K562 (cell line): ENCODE measurements around the gene KNCN. TPM values are rescaled to one million over a fixed set of nuclear protein-coding genes. Genes with fewer than 3 reads are reported as not detected.

ENCODE experiments used
- ATF7 ChIP-seq: fragments of 450-650 bp; IDR thresholded peaks from 2 replicates; pipeline ENCODE4 v1.7.1; 2014; ENCODE audit warnings: mild to moderate bottlenecking, moderate library complexity
- BCOR ChIP-seq: fragments of 450-650 bp; IDR thresholded peaks from 2 replicates; pipeline ENCODE4 v1.6.1; 2016
- BMI1 ChIP-seq: fragments of 150-350 bp; IDR thresholded peaks from 2 replicates; pipeline ENCODE4 v1.6.1; 2014; ENCODE audit warnings: low read length
- CEBPG ChIP-seq, 3 experiments: fragments of 200-800 bp in 1 of 3; sonication (Bioruptor generic) in 1 of 3; sonication (generic) in 1 of 3; formaldehyde crosslinking in 1 of 3; IDR thresholded peaks in 2 of 3; conservative IDR thresholded peaks in 1 of 3; 2 replicates each; pipeline versions ENCODE4 v1.6.1 to v1.8.0; 2016 to 2022; ENCODE audit warnings: missing compliant biosample characterization in 2 of 3, missing genetic modification characterization in 2 of 3, mild to moderate bottlenecking in 1 of 3, missing genetic modification reagents in 1 of 3
- DEAF1 ChIP-seq: fragments of 450-650 bp; formaldehyde crosslinking; IDR thresholded peaks from 2 replicates; pipeline ENCODE4 v1.4.0; 2020; ENCODE audit warnings: mild to moderate bottlenecking, moderate library complexity
- ETV5 ChIP-seq: sonication (generic); formaldehyde crosslinking; IDR thresholded peaks from 2 replicates; pipeline ENCODE4 v1.4.0; 2020; ENCODE audit warnings: low read depth, mild to moderate bottlenecking, missing genetic modification reagents
- HNRNPLL ChIP-seq: fragments of 200-400 bp; formaldehyde crosslinking; IDR thresholded peaks from 2 replicates; pipeline ENCODE4 v1.6.1; 2017; ENCODE audit warnings: low read length, low read depth, mild to moderate bottlenecking; ENCODE audit not compliant: poor library complexity, severe bottlenecking
- KLF10 ChIP-seq: fragments of 250-450 bp; sonication (Bioruptor Pico); IDR thresholded peaks from 2 replicates; pipeline ENCODE4 v1.6.1; 2021; ENCODE audit warnings: matching md5 sums
- MTA2 ChIP-seq: fragments of 450-650 bp; IDR thresholded peaks from 2 replicates; pipeline ENCODE4 v1.6.1; 2016; ENCODE audit warnings: low read depth
- PML ChIP-seq: IDR thresholded peaks from 2 replicates; pipeline ENCODE4 v1.6.1; 2012; ENCODE audit warnings: low read length, inconsistent platforms
- RBBP5 ChIP-seq: fragments of 200-600 bp; sonication (generic); IDR thresholded peaks from 2 replicates; pipeline ENCODE4 v1.6.1; 2012; ENCODE audit warnings: borderline replicate concordance, mild to moderate bottlenecking, low read length, control low read depth, inconsistent platforms; ENCODE audit not compliant: insufficient read depth, poor library complexity, severe bottlenecking
- SAFB2 ChIP-seq: fragments of 200-400 bp; formaldehyde crosslinking; IDR thresholded peaks from 2 replicates; pipeline ENCODE4 v1.6.1; 2018; ENCODE audit warnings: borderline replicate concordance, low read length, low read depth, moderate library complexity; ENCODE audit not compliant: severe bottlenecking
- SLC30A9 ChIP-seq: fragments of 250-450 bp; sonication (Bioruptor Pico); IDR thresholded peaks from 2 replicates; pipeline ENCODE4 v1.8.0; 2022; ENCODE audit warnings: mild to moderate bottlenecking, moderate library complexity
- SMAD4 ChIP-seq: fragments of 250-450 bp; sonication (Bioruptor Pico); conservative IDR thresholded peaks from 2 replicates; pipeline ENCODE4 v1.8.0; 2021; ENCODE audit warnings: inconsistent platforms, mild to moderate bottlenecking, moderate library complexity
- SREBF2 ChIP-seq: sonication (generic); formaldehyde crosslinking; IDR thresholded peaks from 2 replicates; pipeline ENCODE4 v1.4.0; 2020; ENCODE audit warnings: mild to moderate bottlenecking, missing genetic modification reagents
- SRSF1 ChIP-seq: fragments of 200-400 bp; formaldehyde crosslinking; IDR thresholded peaks from 2 replicates; pipeline ENCODE4 v1.6.1; 2017; ENCODE audit warnings: mild to moderate bottlenecking, low read depth, low read length, moderate library complexity
- TAL1 ChIP-seq: fragments of 450-650 bp; IDR thresholded peaks from 2 replicates; pipeline ENCODE4 v1.6.1; 2016; ENCODE audit warnings: mild to moderate bottlenecking
- TARDBP ChIP-seq: fragments of 450-650 bp; IDR thresholded peaks from 2 replicates; pipeline ENCODE4 v1.6.1; 2016
- ZBTB17 ChIP-seq: fragments of 450-650 bp; formaldehyde crosslinking; IDR thresholded peaks from 2 replicates; pipeline ENCODE4 v1.4.0; 2020; ENCODE audit warnings: mild to moderate bottlenecking
- ZKSCAN1 ChIP-seq: fragments of 150-350 bp; IDR thresholded peaks from 2 replicates; pipeline ENCODE4 v1.6.1; 2016; ENCODE audit warnings: low read depth, low read length
- ZNF23 ChIP-seq: fragments of 250-450 bp; sonication (Bioruptor Pico); IDR thresholded peaks from 2 replicates; pipeline ENCODE4 v1.4.0; 2020; ENCODE audit warnings: mild to moderate bottlenecking
- ZNF24 ChIP-seq: fragments of 450-650 bp; IDR thresholded peaks from 2 replicates; pipeline ENCODE4 v1.6.1; 2016
- ZNF431 ChIP-seq: sonication (generic); formaldehyde crosslinking; IDR thresholded peaks from 2 replicates; pipeline ENCODE4 v1.8.0; 2022; ENCODE audit warnings: mild to moderate bottlenecking, missing genetic modification reagents
- ZNF449 ChIP-seq: fragments of 250-450 bp; sonication (Bioruptor Pico); IDR thresholded peaks from 2 replicates; pipeline ENCODE4 v1.8.0; 2022; ENCODE audit warnings: moderate library complexity, mild to moderate bottlenecking, inconsistent platforms
- ZNF551 ChIP-seq: fragments of 250-450 bp; sonication (Bioruptor Pico); IDR thresholded peaks from 2 replicates; pipeline ENCODE4 v1.5.0; 2021; ENCODE audit warnings: mild to moderate bottlenecking, moderate library complexity
- ZNF584 ChIP-seq: fragments of 200-800 bp; sonication (Bioruptor generic); IDR thresholded peaks from 2 replicates; pipeline ENCODE4 v1.6.1; 2016; ENCODE audit warnings: low read depth, mild to moderate bottlenecking, missing genetic modification characterization, missing compliant biosample characterization
- polyA plus RNA-seq, 8 experiments: library from polyadenylated mRNA; depleted of rRNA in 4 of 8; stranded (reverse) in 5 of 8; unstranded in 3 of 8; fragments of >200 nt; fragmentation: Nextera tagmentation in 2 of 8; fragmentation: Illumina TruSeq in 1 of 8; extraction: Ambion mirVana in 2 of 8; extraction: Trizol in 1 of 8; gene quantifications; 2 replicates each; pipeline versions ENCODE4 v1.2.1 to v1.2.3, GENCODE V29; 2011 to 2014; ENCODE audit warnings: inconsistent platforms in 1 of 8, missing spikeins in 1 of 8
- total RNA-seq, 7 experiments: library from RNA; depleted of rRNA in 6 of 7; stranded (reverse); fragments of >200 nt in 6 of 7; fragmentation: Illumina TruSeq in 2 of 7; extraction: Trizol in 2 of 7; gene quantifications; 2 replicates each; pipeline versions ENCODE4 v1.2.1 to v1.2.3, GENCODE V29; 2011 to 2021; ENCODE audit warnings: low replicate concordance in 1 of 7
- TF ChIP-seq, protein P1 (sequence below): fragments of 450-650 bp; IDR thresholded peaks from 2 replicates; pipeline ENCODE4 v1.6.1; 2016; ENCODE audit warnings: antibody characterized with exemption

KNCN gene
- total and polyA plus RNA-seq, 9 of the 15 experiments (the other 6 are each of a cell fraction or from before 2014, with no cell fraction given): not detected

GRCh38 chr1:46544561-46545240, 6.7 kb downstream of the KNCN start (continued):
- 0 out of 2 replicates have a peak, but pooled peaks have one; percentile 44 for TF ChIP-seq ZNF449
- no peak for TF ChIP-seq DEAF1 (CRISPR knock-in tag)
- TF ChIP-seq ZNF551 (CRISPR knock-in tag): no peak
- no peak for TF ChIP-seq ZNF431 (CRISPR knock-in tag)
- TF ChIP-seq ETV5 (CRISPR knock-in tag): peak; percentile 90
- 0 out of 2 replicates have a peak, but pooled peaks have one; percentile 60 for TF ChIP-seq ZNF584 (CRISPR knock-in tag)
- TF ChIP-seq HNRNPLL: no peak
- peak; percentile 73; the same call in 1 of the 2 replicates for TF ChIP-seq ZKSCAN1
- TF ChIP-seq ZBTB17: peak; percentile 87
- no peak for TF ChIP-seq SREBF2 (CRISPR knock-in tag)
- TF ChIP-seq SLC30A9 (CRISPR knock-in tag): no peak
- no peak for TF ChIP-seq KLF10 (CRISPR knock-in tag)
- TF ChIP-seq TARDBP: 0 out of 2 replicates have a peak, but pooled peaks have one; percentile 44
- peak; percentile 97 for TF ChIP-seq TAL1
- TF ChIP-seq BCOR: peak; percentile 89
- TF ChIP-seq ZNF24: 0 out of 2 replicates have a peak, but pooled peaks have one; percentile 22
- TF ChIP-seq ATF7: peak; percentile 64
- peak; percentile 88 for TF ChIP-seq PML
- no peak for TF ChIP-seq ZNF23
- TF ChIP-seq, protein P1, sequence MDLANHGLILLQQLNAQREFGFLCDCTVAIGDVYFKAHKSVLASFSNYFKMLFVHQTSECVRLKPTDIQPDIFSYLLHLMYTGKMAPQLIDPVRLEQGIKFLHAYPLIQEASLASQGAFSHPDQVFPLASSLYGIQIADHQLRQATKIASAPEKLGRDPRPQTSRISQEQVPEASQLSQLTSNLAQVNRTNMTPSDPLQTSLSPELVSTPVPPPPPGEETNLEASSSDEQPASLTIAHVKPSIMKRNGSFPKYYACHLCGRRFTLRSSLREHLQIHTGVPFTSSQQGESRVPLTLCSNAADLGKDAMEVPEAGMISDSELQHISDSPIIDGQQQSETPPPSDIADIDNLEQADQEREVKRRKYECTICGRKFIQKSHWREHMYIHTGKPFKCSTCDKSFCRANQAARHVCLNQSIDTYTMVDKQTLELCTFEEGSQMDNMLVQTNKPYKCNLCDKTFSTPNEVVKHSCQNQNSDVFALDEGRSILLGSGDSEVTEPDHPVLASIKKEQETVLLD: peak; percentile 71
- no peak for TF ChIP-seq SAFB2
- peak; percentile 100 for TF ChIP-seq SMAD4
- 0 out of 2 replicates have a peak, but pooled peaks have one; percentile 37 for TF ChIP-seq BMI1
- TF ChIP-seq CEBPG (CRISPR knock-in tag; IDR thresholded peaks at IDR 0.05): no peak
- TF ChIP-seq CEBPG (tag; conservative IDR thresholded peaks at IDR 0.05 in 1 of 2, IDR thresholded peaks at IDR 0.05 in 1 of 2): no peak
- peak; percentile 95 for TF ChIP-seq MTA2
- no peak for TF ChIP-seq SRSF1
- peak; percentile 51 for TF ChIP-seq RBBP5
